ENCODE data around the gene NBPF26.
"Not testable (repeated sequence)": the region's sequence is repeated elsewhere in the genome, so short reads cannot be mapped to it uniquely, and the experiment has no call there.

NBPF26 gene

DNA sequence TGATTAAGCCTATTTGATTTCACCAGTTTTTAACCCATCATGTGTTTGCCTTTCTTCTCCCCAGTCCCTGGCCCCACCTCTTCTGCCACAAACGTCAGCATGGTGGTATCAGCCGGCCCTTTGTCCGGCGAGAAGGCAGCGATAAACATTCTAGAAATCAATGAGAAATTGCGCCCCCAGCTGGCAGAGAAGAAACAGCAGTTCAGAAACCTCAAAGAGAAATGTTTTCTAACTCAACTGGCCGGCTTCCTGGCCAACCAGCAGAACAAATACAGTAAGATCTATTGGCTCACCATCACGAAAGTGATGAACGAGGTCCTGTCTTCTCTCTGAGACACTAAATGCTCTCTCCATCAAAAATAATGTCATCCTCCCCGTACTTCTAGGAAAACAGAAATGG lies 88.1 kb downstream of the NBPF26 start:
- not testable (repeated sequence) for H3K4me1 ChIP-seq; H3K9me3 ChIP-seq; H3K27me3 ChIP-seq; H3K36me3 ChIP-seq; H3K4me3 ChIP-seq (ENCODE audit: low read depth, low read length)
- TF ChIP-seq, protein P1, sequence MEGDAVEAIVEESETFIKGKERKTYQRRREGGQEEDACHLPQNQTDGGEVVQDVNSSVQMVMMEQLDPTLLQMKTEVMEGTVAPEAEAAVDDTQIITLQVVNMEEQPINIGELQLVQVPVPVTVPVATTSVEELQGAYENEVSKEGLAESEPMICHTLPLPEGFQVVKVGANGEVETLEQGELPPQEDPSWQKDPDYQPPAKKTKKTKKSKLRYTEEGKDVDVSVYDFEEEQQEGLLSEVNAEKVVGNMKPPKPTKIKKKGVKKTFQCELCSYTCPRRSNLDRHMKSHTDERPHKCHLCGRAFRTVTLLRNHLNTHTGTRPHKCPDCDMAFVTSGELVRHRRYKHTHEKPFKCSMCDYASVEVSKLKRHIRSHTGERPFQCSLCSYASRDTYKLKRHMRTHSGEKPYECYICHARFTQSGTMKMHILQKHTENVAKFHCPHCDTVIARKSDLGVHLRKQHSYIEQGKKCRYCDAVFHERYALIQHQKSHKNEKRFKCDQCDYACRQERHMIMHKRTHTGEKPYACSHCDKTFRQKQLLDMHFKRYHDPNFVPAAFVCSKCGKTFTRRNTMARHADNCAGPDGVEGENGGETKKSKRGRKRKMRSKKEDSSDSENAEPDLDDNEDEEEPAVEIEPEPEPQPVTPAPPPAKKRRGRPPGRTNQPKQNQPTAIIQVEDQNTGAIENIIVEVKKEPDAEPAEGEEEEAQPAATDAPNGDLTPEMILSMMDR (IDR thresholded peaks at IDR 0.05; ENCODE audit: low read depth, low read length), result peak; percentile 34
- peak; percentile 21 for DNase-seq

- H3K27me3 ChIP-seq; H3K9me3 ChIP-seq; DNase-seq; H3K36me3 ChIP-seq; H3K4me3 ChIP-seq (ENCODE audit: low read depth, low read length); H3K4me1 ChIP-seq: not testable (repeated sequence)
Observed at GRCh38 chr1:120825051-120825450, 101.3 kb downstream of the NBPF26 start.

- not testable (repeated sequence) for H3K4me3 ChIP-seq (ENCODE audit: low read depth, low read length); DNase-seq; H3K27me3 ChIP-seq; H3K4me1 ChIP-seq; H3K36me3 ChIP-seq; H3K9me3 ChIP-seq
Observed at GRCh38 chr1:120826623-120827022, 102.9 kb downstream of the NBPF26 start.

DNA sequence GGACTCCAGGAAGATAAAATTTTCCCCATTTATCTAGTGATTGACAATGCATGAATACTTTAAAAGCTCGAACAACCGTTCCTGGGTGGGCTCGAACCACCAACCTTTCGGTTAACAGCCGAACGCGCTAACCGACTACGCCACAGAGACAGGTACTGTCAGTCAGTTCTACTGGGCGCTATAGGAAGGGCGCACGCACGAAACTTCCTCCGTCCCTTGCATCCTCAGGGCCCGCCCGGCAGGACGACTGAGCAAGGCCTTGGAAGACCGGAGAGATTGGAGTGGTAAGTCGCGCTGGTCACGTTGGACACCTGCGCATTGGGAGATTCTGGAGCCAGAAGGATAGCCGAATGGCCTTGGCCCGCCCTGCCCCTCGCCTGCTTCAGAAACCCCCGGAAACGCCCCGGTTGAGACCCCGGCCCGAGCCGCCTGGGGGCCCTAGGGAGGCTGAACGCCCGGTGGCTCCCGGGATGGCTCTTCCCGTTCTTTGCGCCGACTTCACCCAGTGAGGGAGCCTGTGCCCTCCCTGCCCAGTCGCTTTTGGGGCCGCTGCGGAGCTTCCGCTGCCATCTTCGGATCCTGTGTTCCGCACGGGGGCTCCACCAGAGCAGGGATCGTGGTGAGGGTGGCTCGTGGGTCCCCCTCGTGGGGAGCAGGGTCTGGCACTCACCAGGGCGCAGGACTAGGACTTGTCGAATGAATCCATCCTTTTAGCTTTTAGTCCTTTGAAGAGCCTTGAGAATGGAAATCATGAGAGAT lies 120.6 kb downstream of the NBPF26 start:
- TF ChIP-seq, protein P1 (IDR thresholded peaks at IDR 0.05; ENCODE audit: low read depth, low read length), result peak; percentile 35
- peak; percentile 82 for DNase-seq
- H3K9me3 ChIP-seq, H3K4me1 ChIP-seq, H3K27me3 ChIP-seq, H3K36me3 ChIP-seq: not testable (repeated sequence)
- peak overlapping the region; percentile 55 for H3K4me3 ChIP-seq (ENCODE audit: low read depth, low read length)

- DNase-seq, result peak; percentile 24
- not testable (repeated sequence) for H3K36me3 ChIP-seq, H3K9me3 ChIP-seq, H3K27me3 ChIP-seq, H3K4me1 ChIP-seq
- H3K4me3 ChIP-seq (ENCODE audit: low read depth, low read length), result peak overlapping the region; percentile 55
Observed at GRCh38 chr1:120844945-120845330, 121.2 kb downstream of the NBPF26 start.

GRCh38 chr1:120849400-120850286 lies 125.9 kb downstream of the NBPF26 start:
- peak overlapping the region; percentile 32; the same call in 1 of the 2 replicates for H3K4me3 ChIP-seq (ENCODE audit: low read depth, low read length)
- not testable (repeated sequence) for H3K27me3 ChIP-seq, H3K4me1 ChIP-seq, H3K9me3 ChIP-seq, DNase-seq, H3K36me3 ChIP-seq

- H3K9me3 ChIP-seq, H3K4me1 ChIP-seq, H3K36me3 ChIP-seq, H3K27me3 ChIP-seq, DNase-seq: not testable (repeated sequence)
- peak overlapping the region; percentile 32 for H3K4me3 ChIP-seq (ENCODE audit: low read depth, low read length)
Observed at GRCh38 chr1:120850287-120850536, 126.5 kb downstream of the NBPF26 start.

DNA sequence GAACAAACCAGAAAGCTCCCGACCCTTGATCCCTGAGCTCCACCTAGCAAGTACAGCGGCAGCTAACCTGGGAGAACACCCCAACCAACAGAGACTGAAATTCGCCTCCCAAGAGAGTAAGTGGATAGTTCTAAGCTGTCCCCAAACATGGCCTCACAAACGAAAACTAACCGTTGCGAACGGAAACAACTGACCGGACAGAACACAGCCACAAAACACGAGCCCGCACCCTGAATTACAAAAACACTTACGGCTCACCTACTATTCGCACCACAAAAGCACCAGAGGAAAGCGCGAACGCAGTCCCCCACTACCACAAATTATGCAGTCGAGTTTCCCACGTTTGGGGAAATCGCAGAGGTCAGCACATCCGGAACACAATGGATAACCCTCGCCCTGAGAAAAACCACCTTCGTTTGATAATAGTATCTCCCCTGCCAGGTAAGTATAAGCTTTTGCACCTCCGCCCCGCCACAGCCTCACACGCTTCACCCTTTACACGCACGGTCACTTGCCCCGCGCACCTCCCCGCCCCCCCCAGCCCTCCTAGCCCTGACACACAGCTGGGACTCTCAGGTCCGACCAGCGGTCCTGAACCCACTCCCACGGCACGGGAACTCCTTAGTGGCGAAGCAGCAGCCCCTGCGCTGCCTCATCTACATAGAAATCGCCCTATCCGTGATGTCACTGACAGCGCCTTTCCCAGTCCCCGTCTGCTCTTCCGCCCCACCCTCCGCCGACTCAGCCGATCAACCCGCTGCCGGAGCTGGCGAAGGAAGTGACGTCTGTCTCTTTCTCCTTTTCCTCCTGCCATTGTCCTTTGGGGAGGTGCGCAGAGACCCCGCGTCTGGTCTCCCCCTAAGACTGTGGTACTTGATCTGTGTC lies 127.0 kb downstream of the NBPF26 start:
- not testable (repeated sequence) for H3K4me1 ChIP-seq, H3K9me3 ChIP-seq, H3K36me3 ChIP-seq, H3K27me3 ChIP-seq
- peak; percentile 87 for DNase-seq
- H3K4me3 ChIP-seq (ENCODE audit: low read depth, low read length), result peak overlapping the region; percentile 57

DNA sequence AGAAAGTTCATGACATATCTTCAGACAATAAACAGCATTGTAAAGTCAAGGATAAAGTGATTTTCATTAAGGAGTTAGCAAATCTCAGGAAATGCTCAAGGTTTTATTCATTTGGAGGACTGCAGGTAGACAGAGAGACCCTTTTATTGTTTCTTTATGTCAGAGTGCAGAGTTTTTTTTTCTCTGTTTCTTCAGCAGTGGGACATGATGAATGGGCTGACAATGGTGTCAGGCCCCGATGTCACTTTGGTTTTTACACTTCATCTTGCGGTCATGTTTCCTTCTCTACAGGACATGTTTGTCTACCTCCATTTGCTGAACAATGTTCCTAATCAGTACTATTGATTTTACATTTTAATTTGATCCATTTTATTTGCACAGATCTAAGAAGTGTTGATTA lies 134.4 kb downstream of the NBPF26 start:
- not testable (repeated sequence) for H3K27me3 ChIP-seq; H3K9me3 ChIP-seq; H3K4me1 ChIP-seq; H3K36me3 ChIP-seq; H3K4me3 ChIP-seq (ENCODE audit: low read depth, low read length); DNase-seq

DNA sequence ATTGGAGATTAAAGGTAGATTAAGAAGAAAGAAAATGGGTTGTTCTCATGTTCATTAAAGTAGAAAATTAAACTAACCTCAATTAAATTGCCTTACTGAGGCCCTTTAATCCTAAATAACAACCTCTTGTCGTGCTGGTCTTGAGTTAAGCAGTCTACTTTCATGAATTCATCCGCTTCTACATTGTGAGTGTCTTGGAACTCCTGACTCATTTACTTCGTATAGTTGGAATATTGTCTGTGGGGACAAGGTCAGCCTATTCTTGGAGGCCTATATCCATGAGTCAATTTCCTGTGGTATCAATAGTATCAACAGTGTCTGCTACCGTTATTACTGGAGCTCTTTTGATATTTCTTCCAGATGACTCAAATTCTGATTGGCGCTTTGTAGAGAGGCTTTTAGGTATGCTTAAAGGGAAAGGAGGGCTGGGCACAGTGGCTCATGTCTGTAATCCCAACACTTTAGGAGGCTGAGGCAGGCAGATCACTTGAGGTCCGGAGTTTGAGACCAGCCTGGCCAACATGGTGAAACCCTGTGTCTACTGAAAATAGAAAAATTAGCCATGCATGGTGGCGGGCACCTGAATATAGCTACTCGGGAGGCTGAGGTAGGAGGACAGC lies 136.0 kb downstream of the NBPF26 start:
- not testable (repeated sequence) for H3K36me3 ChIP-seq; H3K9me3 ChIP-seq; H3K27me3 ChIP-seq; H3K4me1 ChIP-seq; DNase-seq; H3K4me3 ChIP-seq (ENCODE audit: low read depth, low read length)

DNA sequence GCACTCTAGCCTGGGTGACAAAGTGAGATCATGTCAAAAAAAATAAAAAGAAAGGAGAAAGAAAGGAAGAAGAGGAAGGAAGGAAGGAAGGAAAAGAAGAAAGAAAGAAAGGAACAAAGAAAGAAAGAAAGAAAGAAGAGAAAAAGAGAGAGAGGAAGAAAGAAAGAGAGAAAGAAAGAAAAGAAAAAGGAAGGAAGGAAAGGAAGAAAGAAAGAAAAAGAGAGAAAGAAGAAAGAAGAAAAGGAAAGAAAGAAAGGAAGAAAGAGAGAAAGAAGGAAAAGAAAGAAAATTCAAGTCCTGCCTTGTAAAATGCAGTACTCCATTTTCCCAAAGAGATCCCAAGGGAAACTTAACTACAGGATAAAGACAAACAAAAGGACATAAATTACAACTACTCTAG lies 154.5 kb downstream of the NBPF26 start:
- not testable (repeated sequence) for H3K9me3 ChIP-seq; H3K4me1 ChIP-seq; H3K36me3 ChIP-seq; H3K27me3 ChIP-seq; H3K4me3 ChIP-seq (ENCODE audit: low read depth, low read length); DNase-seq

DNA sequence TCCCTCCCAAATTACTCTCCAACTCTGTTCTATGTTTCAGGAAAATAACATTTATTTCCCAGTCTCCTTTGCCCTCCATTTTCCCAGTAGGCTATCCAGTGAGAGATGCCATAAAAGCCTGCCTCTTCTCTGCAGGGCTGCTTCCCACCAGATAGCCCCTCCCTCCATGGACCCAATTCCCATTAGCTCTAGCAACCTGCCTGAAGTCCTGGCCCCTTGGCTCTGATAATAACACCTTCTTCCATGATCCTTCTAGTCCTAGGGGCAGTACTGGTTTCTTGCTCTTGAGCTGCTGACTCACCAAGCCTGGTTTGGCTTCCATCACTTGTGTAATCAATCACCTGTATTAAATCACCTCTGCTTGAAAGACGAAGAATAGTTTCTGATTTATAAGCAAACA lies 156.3 kb downstream of the NBPF26 start:
- H3K4me1 ChIP-seq; H3K27me3 ChIP-seq; H3K36me3 ChIP-seq; H3K4me3 ChIP-seq (ENCODE audit: low read depth, low read length); DNase-seq; H3K9me3 ChIP-seq: not testable (repeated sequence)

GRCh38 chr1:120881934-120882333 lies 158.2 kb downstream of the NBPF26 start:
- not testable (repeated sequence) for DNase-seq; H3K4me1 ChIP-seq; H3K36me3 ChIP-seq; H3K4me3 ChIP-seq (ENCODE audit: low read depth, low read length); H3K9me3 ChIP-seq; H3K27me3 ChIP-seq

All from BE2C (cell line).